GM12875 (cell line): ENCODE data around the gene KCNB1.

Experiments used
- H3K4me3 ChIP-seq: one replicate; pipeline ENCODE4 v1.5.1; 2011; ENCODE audit warnings: low read depth, low read length, control low read depth
- TF ChIP-seq, protein P1 (sequence below): IDR thresholded peaks from 2 replicates; pipeline ENCODE4 v1.5.1; 2011; ENCODE audit warnings: low read depth, mild to moderate bottlenecking, control low read depth, inconsistent platforms, low read length, moderate library complexity, borderline replicate concordance; ENCODE audit not compliant: insufficient read depth

Gene KCNB1

DNA sequence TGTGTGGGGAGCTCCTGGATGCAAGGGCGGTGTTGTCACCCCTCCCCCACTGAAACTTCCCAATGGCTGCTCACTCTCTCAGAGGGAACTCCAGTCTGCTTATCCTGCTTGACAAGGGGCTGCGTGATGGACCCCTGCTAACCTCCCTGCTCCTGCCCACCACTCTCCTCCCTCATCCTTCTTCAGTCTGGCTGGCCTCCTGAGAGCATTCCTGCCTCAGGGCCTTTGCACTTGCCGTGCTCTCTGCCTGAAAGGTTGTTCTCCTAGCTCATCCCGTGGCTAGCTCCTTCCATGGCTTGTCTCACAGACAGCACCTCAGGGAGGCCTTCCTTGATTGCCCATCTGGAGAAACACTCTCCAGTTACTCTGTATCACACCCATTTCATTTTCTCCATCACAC is 130.7 kb downstream of the KCNB1 start:
- TF ChIP-seq, protein P1, sequence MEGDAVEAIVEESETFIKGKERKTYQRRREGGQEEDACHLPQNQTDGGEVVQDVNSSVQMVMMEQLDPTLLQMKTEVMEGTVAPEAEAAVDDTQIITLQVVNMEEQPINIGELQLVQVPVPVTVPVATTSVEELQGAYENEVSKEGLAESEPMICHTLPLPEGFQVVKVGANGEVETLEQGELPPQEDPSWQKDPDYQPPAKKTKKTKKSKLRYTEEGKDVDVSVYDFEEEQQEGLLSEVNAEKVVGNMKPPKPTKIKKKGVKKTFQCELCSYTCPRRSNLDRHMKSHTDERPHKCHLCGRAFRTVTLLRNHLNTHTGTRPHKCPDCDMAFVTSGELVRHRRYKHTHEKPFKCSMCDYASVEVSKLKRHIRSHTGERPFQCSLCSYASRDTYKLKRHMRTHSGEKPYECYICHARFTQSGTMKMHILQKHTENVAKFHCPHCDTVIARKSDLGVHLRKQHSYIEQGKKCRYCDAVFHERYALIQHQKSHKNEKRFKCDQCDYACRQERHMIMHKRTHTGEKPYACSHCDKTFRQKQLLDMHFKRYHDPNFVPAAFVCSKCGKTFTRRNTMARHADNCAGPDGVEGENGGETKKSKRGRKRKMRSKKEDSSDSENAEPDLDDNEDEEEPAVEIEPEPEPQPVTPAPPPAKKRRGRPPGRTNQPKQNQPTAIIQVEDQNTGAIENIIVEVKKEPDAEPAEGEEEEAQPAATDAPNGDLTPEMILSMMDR, result no peak
- no peak overlapping the region for H3K4me3 ChIP-seq

- H3K4me3 ChIP-seq, result no peak overlapping the region
- TF ChIP-seq, protein P1, result no peak
Measured at GRCh38 chr20:49349694-49350252, 132.7 kb downstream of the KCNB1 start.

- TF ChIP-seq, protein P1, result no peak
- H3K4me3 ChIP-seq, result no peak overlapping the region
Measured at GRCh38 chr20:49349078-49349477, 133.4 kb downstream of the KCNB1 start.

- TF ChIP-seq, protein P1, result no peak
- H3K4me3 ChIP-seq, result no peak overlapping the region
Measured at GRCh38 chr20:49348563-49348962, 133.9 kb downstream of the KCNB1 start.

DNA sequence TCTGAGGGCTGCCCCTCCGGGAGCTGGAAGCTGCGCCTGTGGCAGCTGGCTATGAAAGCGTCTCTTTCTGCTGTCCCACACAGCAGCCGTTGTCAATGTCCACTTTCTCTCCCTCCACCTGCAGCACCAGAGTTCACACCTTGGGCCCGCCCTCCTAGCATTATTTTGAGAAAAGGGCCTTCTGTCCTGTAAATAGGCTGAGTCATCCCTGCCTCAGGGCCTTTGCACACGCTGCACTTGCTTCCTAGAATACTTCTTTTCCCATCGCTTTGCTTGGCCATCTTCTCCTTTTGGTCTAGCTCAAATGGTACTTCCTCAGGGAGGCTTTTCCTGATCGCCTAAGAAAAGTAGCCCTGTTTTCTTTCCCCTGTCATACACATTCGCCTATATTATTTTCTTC is 135.3 kb downstream of the KCNB1 start:
- no peak overlapping the region for H3K4me3 ChIP-seq
- TF ChIP-seq, protein P1, result no peak

DNA sequence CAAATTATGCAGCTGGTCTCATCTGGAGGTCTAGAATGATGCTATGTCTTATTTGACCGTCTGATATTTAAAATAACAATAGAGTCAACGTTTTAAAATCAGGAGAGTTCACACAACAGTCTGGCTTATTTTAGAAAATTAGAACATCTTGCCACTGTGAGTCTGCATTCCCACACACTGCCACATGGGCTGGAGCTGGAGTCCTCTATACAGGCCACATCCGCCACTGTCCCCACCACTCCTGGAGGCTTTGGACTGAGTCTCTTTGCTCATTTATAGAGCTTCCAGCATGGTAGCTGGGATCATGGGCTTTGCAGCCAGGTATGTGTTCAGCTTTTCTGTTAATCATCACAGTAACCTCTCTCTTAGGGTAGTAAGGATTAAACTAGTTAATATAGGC is 135.8 kb downstream of the KCNB1 start:
- no peak overlapping the region for H3K4me3 ChIP-seq
- TF ChIP-seq, protein P1, result no peak

- H3K4me3 ChIP-seq, result no peak overlapping the region
- TF ChIP-seq, protein P1, result no peak
Measured at GRCh38 chr20:49345524-49345923, 136.9 kb downstream of the KCNB1 start.
